Superior temporal gyrus (tissue), 1 donor: ENCODE data around the gene TMEM225.
A peak's percentile ranks its signal among the peaks of the same experiment; 100 is the strongest.
"Not testable (repeated sequence)": the region's sequence is repeated elsewhere in the genome, so short reads cannot be mapped to it uniquely, and the experiment has no call there.

Experiments
- DNase-seq: peaks from one replicate; pipeline ENCODE4 v3.0.0-alpha.2; 2016; ENCODE audit errors: extremely low spot score

TMEM225 gene

GRCh38 chr11:123885570-123885969 is at the start of gene TMEM225:
Gene TMEM225, minus strand, starts transcription at chr11:123885670. Its CDS starts 245 bp downstream, at chr11:123885425.
- DNase-seq = no peak

GRCh38 chr11:123924027-123924426 is 38.6 kb upstream of the TMEM225 start:
- DNase-seq = no peak

- no peak for DNase-seq
These were observed 35.5 kb upstream of the TMEM225 start for GRCh38 chr11:123920943-123921342.

GRCh38 chr11:123905826-123906225 is 20.4 kb upstream of the TMEM225 start:
- peak; percentile 10 for DNase-seq

GRCh38 chr11:123904932-123905331 is 19.5 kb upstream of the TMEM225 start:
- DNase-seq = no peak

- no peak for DNase-seq
These were observed 18.5 kb upstream of the TMEM225 start for GRCh38 chr11:123903932-123904331.

- no peak for DNase-seq
These were observed 16.4 kb upstream of the TMEM225 start, which contains the start of gene OR8D4 for GRCh38 chr11:123901867-123902266. Gene OR8D4, plus strand, starts transcription at chr11:123902167. Its CDS starts 4,265 bp downstream, at chr11:123906432.

GRCh38 chr11:123899792-123900191 is 14.3 kb upstream of the TMEM225 start:
- no peak for DNase-seq

- DNase-seq = peak; percentile 21
These were observed 6.6 kb upstream of the TMEM225 start for GRCh38 chr11:123892031-123892430.

- no peak for DNase-seq
These were observed 4.6 kb downstream of the TMEM225 start for GRCh38 chr11:123880912-123881311.

GRCh38 chr11:123867795-123868194 is 17.7 kb downstream of the TMEM225 start:
- not testable (repeated sequence) for DNase-seq

- DNase-seq = not testable (repeated sequence)
These were observed 20.2 kb downstream of the TMEM225 start for GRCh38 chr11:123865293-123865692.

- no peak for DNase-seq
These were observed 25.7 kb downstream of the TMEM225 start for GRCh38 chr11:123859731-123860130.

GRCh38 chr11:123856444-123856843 is 29.0 kb downstream of the TMEM225 start:
- DNase-seq = no peak

GRCh38 chr11:123853038-123853437 is 32.4 kb downstream of the TMEM225 start:
- DNase-seq = no peak

GRCh38 chr11:123852321-123852720 is 33.1 kb downstream of the TMEM225 start:
- no peak for DNase-seq

GRCh38 chr11:123851110-123851509 is 34.4 kb downstream of the TMEM225 start:
- DNase-seq = no peak

- no peak for DNase-seq
These were observed 44.3 kb downstream of the TMEM225 start for GRCh38 chr11:123841174-123841573.

- DNase-seq = no peak
These were observed 46.3 kb downstream of the TMEM225 start for GRCh38 chr11:123839131-123839530.

- DNase-seq = no peak
These were observed 46.8 kb downstream of the TMEM225 start for GRCh38 chr11:123838659-123839058.

GRCh38 chr11:123838199-123838598 is 47.3 kb downstream of the TMEM225 start:
- no peak for DNase-seq

- DNase-seq = no peak
These were observed 52.4 kb downstream of the TMEM225 start for GRCh38 chr11:123833095-123833494.
